Measurements from ENCODE around the gene AARS2.

DNA sequence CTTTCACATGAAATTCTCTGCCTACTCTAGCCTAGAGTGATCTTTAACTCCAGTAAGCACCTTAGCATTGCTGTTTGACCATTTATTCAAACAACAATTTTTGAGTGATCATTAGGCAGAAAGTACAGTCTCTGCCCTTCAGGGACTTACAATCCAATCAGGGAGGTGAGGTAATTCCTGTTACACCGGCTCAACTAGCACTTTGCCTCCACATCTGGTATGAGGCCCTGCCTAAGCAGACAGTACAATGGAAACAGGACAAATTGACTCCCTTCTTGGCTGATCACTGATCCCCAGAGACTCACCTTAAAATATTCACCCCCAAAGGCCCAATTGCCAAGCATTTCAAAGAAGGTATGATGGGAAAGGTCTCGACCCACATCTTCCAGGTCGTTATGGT is 1.4 kb downstream of the AARS2 start:
- no peak for TF ChIP-seq ZFX (IDR thresholded peaks at IDR 0.05)
- TF ChIP-seq, protein P1, sequence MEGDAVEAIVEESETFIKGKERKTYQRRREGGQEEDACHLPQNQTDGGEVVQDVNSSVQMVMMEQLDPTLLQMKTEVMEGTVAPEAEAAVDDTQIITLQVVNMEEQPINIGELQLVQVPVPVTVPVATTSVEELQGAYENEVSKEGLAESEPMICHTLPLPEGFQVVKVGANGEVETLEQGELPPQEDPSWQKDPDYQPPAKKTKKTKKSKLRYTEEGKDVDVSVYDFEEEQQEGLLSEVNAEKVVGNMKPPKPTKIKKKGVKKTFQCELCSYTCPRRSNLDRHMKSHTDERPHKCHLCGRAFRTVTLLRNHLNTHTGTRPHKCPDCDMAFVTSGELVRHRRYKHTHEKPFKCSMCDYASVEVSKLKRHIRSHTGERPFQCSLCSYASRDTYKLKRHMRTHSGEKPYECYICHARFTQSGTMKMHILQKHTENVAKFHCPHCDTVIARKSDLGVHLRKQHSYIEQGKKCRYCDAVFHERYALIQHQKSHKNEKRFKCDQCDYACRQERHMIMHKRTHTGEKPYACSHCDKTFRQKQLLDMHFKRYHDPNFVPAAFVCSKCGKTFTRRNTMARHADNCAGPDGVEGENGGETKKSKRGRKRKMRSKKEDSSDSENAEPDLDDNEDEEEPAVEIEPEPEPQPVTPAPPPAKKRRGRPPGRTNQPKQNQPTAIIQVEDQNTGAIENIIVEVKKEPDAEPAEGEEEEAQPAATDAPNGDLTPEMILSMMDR (conservative IDR thresholded peaks at IDR 0.05) = no peak
